DND-41 (cell line): Measurements from ENCODE around the gene BMP4.
"Not testable (repeated sequence)": the region's sequence is repeated elsewhere in the genome, so short reads cannot be mapped to it uniquely, and the experiment has no call there.

Experiments
- ATAC-seq: fragments of 200-7000 bp; cut with Tn5 transposase; 3 replicates; pipeline ENCODE4 v1.9.1; 2021; ENCODE audit warnings: low read depth; ENCODE audit not compliant: insufficient read depth
- DNase-seq: peaks from one replicate; pipeline ENCODE4 v3.0.0-alpha.2; 2020
- H2AFZ ChIP-seq: 2 replicates; pipeline ENCODE4 v1.6.0; 2012; ENCODE audit warnings: low read depth, low read length
- H3K27ac ChIP-seq: 2 replicates; pipeline ENCODE4 v1.5.1; 2012; ENCODE audit warnings: low read length, inconsistent platforms
- H3K27me3 ChIP-seq: fragments of 200-600 bp; sonication (generic); 2 replicates; pipeline ENCODE4 v1.6.0; 2012; ENCODE audit warnings: low read length, mild to moderate bottlenecking, inconsistent platforms; ENCODE audit not compliant: insufficient read depth, poor library complexity
- H3K36me3 ChIP-seq: 2 replicates; pipeline ENCODE4 v1.5.1; 2012; ENCODE audit warnings: low read length, inconsistent platforms; ENCODE audit not compliant: insufficient read depth
- H3K4me1 ChIP-seq: 2 replicates; pipeline ENCODE4 v1.5.1; 2012; ENCODE audit warnings: mild to moderate bottlenecking, low read length; ENCODE audit not compliant: insufficient read depth
- H3K4me2 ChIP-seq: 2 replicates; pipeline ENCODE4 v1.6.0; 2012; ENCODE audit warnings: mild to moderate bottlenecking, moderate library complexity, low read length, inconsistent platforms; ENCODE audit not compliant: insufficient read depth
- H3K4me3 ChIP-seq, 2 experiments: fragments of 200-600 bp in 1 of 2; shearing (Covaris generic) in 1 of 2; 2 replicates each; pipeline ENCODE4 v1.5.1; 2012 to 2016; ENCODE audit warnings: inconsistent platforms in 2 of 2, low read length in 2 of 2, mild to moderate bottlenecking in 2 of 2, low read depth in 1 of 2, moderate library complexity in 1 of 2
- H3K79me2 ChIP-seq: 2 replicates; pipeline ENCODE4 v1.6.0; 2012; ENCODE audit warnings: low read length, inconsistent platforms; ENCODE audit not compliant: insufficient read depth
- H3K9ac ChIP-seq: 2 replicates; pipeline ENCODE4 v1.6.0; 2012; ENCODE audit warnings: low read depth, mild to moderate bottlenecking, inconsistent platforms, low read length, moderate library complexity
- H3K9me3 ChIP-seq: 2 replicates; pipeline ENCODE4 v1.5.1; 2012; ENCODE audit warnings: low read length, moderate library complexity, mild to moderate bottlenecking, inconsistent platforms; ENCODE audit not compliant: insufficient read depth, severe bottlenecking
- H4K20me1 ChIP-seq: 2 replicates; pipeline ENCODE4 v1.6.0; 2012; ENCODE audit warnings: low read length; ENCODE audit not compliant: insufficient read depth
- EZH2 ChIP-seq: IDR thresholded peaks from 3 replicates; pipeline ENCODE4 v1.6.1; 2012; ENCODE audit warnings: borderline replicate concordance, low read depth, mild to moderate bottlenecking, moderate library complexity, low read length, inconsistent platforms; ENCODE audit not compliant: severe bottlenecking
- TF ChIP-seq, protein P1 (sequence below): IDR thresholded peaks from 2 replicates; pipeline ENCODE4 v1.5.1; 2012; ENCODE audit warnings: borderline replicate concordance, low read length, moderate library complexity, mild to moderate bottlenecking; ENCODE audit not compliant: poor library complexity, severe bottlenecking; ENCODE audit errors: extremely low read depth

Gene BMP4

DNA sequence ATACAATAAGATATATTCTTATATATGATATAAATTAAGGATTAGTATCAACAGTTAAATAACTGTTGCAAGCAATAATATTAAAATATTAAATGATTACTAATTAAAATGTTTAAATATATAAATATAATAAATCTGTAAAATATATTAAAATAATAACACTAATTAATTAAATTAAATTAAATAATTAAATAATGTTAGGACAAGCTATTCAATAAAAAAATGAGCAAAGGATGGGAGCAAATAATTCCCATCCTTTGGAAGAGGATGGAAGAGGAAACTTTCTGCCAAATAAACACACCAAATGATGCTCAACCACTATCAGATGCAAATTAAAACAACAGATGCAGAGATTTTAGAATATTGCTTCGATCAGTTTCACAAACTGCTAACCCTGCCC, 39.4 kb upstream of the BMP4 start:
- DNase-seq (no peak), ATAC-seq (no peak)
- TF ChIP-seq, protein P1, sequence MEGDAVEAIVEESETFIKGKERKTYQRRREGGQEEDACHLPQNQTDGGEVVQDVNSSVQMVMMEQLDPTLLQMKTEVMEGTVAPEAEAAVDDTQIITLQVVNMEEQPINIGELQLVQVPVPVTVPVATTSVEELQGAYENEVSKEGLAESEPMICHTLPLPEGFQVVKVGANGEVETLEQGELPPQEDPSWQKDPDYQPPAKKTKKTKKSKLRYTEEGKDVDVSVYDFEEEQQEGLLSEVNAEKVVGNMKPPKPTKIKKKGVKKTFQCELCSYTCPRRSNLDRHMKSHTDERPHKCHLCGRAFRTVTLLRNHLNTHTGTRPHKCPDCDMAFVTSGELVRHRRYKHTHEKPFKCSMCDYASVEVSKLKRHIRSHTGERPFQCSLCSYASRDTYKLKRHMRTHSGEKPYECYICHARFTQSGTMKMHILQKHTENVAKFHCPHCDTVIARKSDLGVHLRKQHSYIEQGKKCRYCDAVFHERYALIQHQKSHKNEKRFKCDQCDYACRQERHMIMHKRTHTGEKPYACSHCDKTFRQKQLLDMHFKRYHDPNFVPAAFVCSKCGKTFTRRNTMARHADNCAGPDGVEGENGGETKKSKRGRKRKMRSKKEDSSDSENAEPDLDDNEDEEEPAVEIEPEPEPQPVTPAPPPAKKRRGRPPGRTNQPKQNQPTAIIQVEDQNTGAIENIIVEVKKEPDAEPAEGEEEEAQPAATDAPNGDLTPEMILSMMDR = no peak
- TF ChIP-seq EZH2 = no peak
- H3K4me3 ChIP-seq = no peak overlapping the region
- H2AFZ ChIP-seq = no peak overlapping the region
- H3K4me2 ChIP-seq = no peak overlapping the region
- H4K20me1 ChIP-seq = no peaks in the 10 kb centered on the region
- H3K27me3 ChIP-seq = no peaks in the 10 kb centered on the region
- H3K9me3 ChIP-seq = no peaks in the 10 kb centered on the region
- no peak overlapping the region for H3K9ac ChIP-seq
- H3K79me2 ChIP-seq = no peaks in the 10 kb centered on the region
- peaks cover 5% of the 10 kb centered on the region; the same call in 1 of the 2 replicates for H3K4me1 ChIP-seq
- no peaks in the 10 kb centered on the region for H3K36me3 ChIP-seq
- no peak overlapping the region for H3K27ac ChIP-seq

DNA sequence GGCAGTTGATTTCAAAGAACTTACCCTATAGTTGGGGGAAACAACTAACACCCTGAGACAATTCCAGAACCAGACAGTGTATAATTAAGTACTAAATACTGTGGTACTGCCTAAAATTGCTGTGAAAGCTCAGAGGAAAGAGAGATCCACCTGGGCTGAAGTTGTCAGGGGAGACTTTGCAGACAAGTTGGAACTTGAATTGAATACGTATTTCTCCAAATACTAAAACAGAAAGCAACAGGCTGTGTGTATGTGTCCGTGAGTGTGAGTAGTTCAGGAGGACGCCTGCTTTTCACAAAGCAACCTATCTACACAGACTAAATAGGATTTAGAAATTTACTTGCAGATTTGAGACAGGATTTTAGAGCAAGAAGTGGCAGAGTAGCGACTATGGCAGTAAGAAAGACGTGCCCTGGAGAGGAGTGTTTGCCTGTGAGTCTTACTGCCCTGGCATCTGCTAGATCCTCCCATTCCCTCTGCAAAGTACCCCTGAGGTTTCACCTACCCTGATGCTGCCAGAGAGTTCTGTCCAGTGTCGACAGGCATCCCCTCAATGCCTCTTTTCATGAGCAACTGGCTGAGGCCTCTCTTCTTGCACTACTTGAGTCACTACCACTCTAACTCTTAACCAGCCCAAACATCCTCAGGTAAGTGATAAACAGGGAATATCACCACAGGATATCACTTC, 37.4 kb upstream of the BMP4 start:
- no peak overlapping the region for H3K4me3 ChIP-seq
- no peaks in the 10 kb centered on the region for H4K20me1 ChIP-seq
- no peaks in the 10 kb centered on the region for H3K27me3 ChIP-seq
- no peaks in the 10 kb centered on the region for H3K79me2 ChIP-seq
- H3K4me2 ChIP-seq = no peak overlapping the region
- H3K9me3 ChIP-seq = no peaks in the 10 kb centered on the region
- H3K9ac ChIP-seq = no peak overlapping the region
- H3K4me1 ChIP-seq = peaks cover 5% of the 10 kb centered on the region; the same call in 1 of the 2 replicates
- H2AFZ ChIP-seq = no peak overlapping the region
- ATAC-seq = no peak
- H3K36me3 ChIP-seq = no peaks in the 10 kb centered on the region
- no peak for DNase-seq
- no peak overlapping the region for H3K27ac ChIP-seq
- TF ChIP-seq EZH2 = no peak
- TF ChIP-seq, protein P1 = no peak

DNA sequence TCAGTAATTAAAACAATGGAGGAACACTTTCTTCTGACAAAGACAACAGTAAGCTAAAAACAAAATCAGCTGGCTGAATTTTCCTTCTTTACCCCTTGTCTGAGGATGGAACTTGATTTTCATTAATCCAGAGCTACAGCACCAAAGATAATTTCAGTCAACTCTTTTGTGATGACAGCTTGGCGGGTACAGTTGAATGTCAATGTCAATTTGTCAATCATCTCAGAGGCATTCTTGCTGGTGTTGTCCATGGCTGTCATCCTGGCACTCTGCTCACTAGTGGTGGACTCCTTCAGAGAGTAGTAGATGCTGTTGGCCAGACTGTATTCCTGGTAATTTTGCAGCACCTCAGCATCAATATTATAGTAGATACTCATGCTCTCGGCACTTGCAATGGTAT, 34.4 kb upstream of the BMP4 start:
- Histone ChIP-seq H3K9ac (no peak overlapping the region), H3K27ac (no peak overlapping the region), H3K4me1 (peaks cover 5% of the 10 kb centered on the region; the same call in 1 of the 2 replicates), H2AFZ (no peak overlapping the region), H3K4me3 (no peak overlapping the region), H3K27me3 (no peaks in the 10 kb centered on the region), H3K4me2 (no peak overlapping the region), H4K20me1 (no peaks in the 10 kb centered on the region), H3K9me3 (peaks cover 7% of the 10 kb centered on the region), H3K79me2 (no peaks in the 10 kb centered on the region), H3K36me3 (no peaks in the 10 kb centered on the region)
- ATAC-seq = no peak
- no peak for DNase-seq
- TF ChIP-seq EZH2 = no peak
- TF ChIP-seq, protein P1 = no peak

- peaks cover 21% of the 10 kb centered on the region for H3K9me3 ChIP-seq
- H3K27ac ChIP-seq, H3K79me2 ChIP-seq, DNase-seq, H2AFZ ChIP-seq, ATAC-seq, H3K4me3 ChIP-seq, H4K20me1 ChIP-seq, H3K4me1 ChIP-seq, H3K27me3 ChIP-seq, H3K36me3 ChIP-seq, H3K4me2 ChIP-seq, H3K9ac ChIP-seq: not testable (repeated sequence)
Measured at GRCh38 chr14:53986718-53987117, 30.1 kb upstream of the BMP4 start.

DNA sequence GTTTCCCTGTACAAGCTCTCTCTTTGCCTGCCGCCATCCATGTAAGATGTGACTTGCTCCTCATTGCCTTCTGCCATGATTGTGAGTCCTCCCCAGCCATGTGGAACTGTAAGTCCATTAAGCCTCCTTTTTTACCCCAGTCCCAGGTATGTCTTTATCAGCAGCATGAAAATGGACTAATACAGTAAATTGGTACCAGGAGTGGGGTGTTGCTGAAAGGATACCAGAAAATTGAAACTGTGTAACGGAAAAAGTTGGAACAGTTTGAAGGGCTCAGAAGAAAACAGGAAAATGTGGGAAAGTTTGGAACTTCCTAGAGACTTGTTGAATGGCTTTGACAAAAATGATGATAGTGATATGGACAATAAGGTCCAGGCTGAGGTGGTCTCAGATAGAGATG, 28.3 kb upstream of the BMP4 start:
- H3K27me3 ChIP-seq, H3K9ac ChIP-seq, DNase-seq, H3K4me3 ChIP-seq, H3K4me1 ChIP-seq, H3K79me2 ChIP-seq, H3K27ac ChIP-seq, H3K4me2 ChIP-seq, H2AFZ ChIP-seq, H4K20me1 ChIP-seq, ATAC-seq, H3K36me3 ChIP-seq: not testable (repeated sequence)
- peaks cover 21% of the 10 kb centered on the region for H3K9me3 ChIP-seq
